HG03442 (cell line): Measurements from ENCODE around the gene CLEC14A.

Source experiments
- ATAC-seq: cut with Tn5 transposase; IDR thresholded peaks from one replicate; pipeline ENCODE4 v1.9.1; 2021; ENCODE audit warnings: mild to moderate bottlenecking, moderate library complexity; ENCODE audit not compliant: unreplicated experiment

Gene CLEC14A

DNA sequence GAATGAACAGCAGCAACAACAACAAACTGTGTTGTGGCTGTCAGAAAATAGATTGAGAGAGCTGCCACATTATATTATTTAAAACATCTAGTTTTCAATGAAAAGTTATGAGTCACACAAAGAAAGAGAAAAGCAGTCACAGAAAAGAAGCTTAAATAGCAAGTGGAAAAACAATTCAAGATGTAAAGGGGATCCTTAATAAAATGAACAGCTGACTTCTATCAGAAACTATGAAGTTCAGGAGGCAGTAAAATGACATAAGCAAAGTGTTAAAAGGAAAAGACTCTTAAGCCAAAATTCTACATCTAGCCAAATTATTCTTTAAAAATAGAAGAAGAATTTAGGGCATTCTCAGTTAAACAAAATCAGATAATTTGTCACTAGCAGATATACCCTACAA lies 5.6 kb downstream of the CLEC14A start:
- ATAC-seq: no peak

DNA sequence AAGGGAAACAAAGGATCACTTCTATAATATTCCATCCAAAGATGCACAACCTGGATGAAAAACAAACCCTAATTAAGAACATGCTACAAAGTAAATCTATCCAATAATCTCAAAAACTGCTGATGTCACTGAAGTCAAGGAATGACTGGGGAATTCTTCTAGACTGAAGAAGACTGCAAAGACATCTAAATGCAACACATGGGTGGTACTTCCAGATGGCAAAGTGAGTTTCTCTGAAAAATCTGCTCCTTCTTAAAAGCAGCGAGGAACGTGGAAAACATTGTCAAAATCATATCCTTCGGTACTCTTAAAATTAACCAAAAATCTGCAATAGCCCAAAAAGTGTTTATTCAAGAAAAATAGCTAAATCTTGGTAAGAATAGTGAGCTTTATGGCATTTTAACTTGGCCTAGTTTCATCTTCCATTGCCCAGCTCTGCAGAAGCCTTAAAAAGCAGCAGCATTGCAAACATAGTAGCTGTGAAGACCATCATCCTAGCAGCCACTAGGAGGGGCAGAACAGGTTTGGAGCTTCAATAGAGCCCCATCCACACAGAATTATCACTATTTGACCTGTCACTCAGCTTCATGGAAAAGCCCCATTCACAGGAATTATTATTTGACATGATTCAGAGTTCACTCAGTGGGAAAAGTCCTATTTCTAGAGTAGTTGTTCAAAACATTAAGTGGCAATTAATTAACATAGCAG lies 7.4 kb downstream of the CLEC14A start:
- ATAC-seq: no peak

DNA sequence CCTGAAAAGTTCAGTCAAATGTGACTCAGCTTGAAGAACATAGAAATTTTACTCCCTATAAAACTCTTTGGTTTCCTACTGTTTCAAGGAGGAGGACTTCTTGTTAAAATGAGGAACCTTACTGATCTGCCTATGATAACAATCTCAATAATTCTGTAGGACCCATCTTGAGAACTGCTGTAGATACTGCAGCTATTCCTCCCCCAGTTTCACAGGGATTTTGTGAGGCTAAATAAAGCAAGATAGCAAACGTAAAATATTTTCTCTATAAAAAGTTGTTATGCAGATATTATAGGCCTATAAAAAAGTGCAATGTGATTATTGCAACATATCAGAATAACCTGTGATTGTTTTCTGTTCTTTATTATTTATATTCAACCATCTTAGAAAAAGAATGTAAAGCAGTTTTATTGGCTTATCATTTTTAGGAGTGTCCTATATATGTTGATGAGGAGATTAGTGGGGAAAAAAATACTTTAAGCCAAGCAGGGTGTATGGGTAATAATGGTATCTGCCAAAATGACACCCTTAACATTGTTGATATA lies 12.1 kb downstream of the CLEC14A start:
- no peak for ATAC-seq

DNA sequence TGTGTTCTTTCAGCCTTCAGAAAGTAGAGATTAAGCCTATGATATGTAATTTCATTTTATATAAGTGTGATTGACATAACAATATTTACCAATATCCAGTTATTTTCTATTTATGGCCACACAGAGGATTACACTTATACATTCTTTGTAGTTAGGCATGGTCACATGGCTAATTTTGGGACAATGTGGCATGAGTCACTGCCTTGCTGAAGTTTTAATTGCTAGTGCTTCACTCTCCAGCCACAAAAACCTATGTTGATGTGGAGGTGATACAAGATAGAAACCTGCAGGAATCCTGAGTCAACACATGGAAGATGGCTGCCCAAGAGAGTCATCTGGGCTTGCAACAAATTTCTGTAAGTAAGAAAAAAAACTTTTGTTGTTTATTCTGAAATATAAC lies 17.0 kb downstream of the CLEC14A start:
- ATAC-seq: no peak

DNA sequence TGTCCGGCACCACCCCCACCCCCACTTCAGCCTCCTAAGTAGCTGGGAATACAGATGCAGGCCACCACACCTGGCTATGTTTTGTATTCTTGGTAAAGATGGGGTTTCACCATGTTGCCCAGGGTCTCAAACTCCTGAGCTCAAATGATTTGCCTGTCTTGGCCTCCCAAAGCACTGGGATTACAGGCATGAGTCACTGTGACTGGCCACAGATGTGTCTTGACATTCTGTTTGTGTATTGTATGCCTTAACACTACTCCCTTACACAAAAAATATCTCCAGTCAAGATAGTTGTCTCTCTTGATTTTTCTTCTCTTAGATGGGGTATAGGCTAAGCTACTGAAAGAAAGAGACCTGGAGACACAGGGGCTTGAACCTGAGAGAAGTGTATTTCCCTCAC lies 17.6 kb downstream of the CLEC14A start:
- no peak for ATAC-seq

DNA sequence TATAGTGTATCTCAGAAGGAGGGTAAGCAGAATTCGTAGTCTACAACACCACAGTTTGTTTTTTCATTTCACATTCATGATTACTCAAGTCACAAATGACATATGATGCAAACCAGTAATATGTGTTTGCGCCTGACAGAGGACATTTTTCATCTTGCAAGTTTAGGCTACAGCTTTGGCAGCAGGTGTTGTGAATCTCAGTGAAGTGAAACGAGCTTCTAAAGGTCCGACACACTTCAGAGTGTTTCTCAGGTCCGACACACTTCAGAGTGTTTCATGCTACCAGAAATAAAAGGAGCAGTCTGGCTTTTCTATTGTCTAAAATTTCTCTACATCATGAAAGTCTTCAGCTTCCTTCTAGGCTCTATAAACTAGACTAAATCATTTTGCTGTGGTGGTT lies 22.7 kb downstream of the CLEC14A start:
- no peak for ATAC-seq

DNA sequence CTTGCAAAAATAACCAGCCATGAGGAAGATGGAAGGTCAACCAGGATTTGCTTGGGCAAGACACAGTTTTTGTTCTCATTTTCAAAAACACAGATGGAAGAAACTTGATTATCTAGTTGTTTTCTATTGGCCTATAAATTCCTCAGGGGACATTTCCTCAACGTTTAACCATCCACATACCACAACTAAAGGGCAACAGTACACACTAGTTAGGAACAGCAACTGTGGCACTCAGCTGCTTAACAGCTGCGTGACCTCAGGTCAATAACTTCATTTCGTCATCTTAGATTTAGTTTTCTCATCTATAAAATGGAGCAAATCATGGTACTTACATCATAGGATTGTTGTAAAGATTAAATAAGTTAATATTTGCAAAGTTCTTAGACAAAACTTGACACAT lies 29.5 kb downstream of the CLEC14A start:
- ATAC-seq: no peak

DNA sequence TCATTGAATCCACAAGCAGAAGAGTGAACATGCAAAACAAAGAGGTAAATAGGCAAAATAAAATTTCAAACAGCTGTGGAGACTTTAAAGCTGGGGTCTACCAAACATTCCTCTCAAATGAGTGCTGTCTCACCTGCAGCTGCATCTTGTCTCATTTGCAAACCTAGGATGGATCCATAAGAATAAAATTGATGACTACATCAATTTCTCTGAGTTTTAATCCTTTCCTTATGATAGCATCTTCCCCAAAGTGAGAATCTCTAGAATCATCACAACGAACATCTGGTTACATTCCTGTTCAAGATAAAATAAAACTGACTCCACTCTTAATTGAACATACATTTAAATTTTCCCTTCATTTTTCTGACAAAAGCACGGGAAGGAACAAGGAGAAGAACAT lies 29.9 kb downstream of the CLEC14A start:
- ATAC-seq: no peak

DNA sequence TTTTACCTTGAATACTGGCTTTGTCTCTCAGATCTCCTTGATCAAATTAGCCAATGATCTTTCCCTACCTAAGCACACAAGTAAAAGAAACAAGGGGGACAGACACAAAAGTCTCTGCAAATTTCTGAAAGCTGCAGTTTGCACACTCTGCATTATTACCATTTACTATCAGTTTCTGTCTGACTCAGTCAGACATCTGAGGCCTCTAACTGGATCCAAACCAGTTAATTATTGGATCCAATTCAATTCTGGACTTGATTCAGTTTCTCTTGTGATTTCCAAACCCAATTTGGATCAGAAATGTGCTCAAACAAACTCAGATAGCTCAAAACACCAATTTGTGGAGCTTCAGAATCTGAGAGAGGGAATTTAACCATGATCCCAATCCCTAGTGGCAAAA lies 31.6 kb downstream of the CLEC14A start:
- no peak for ATAC-seq

DNA sequence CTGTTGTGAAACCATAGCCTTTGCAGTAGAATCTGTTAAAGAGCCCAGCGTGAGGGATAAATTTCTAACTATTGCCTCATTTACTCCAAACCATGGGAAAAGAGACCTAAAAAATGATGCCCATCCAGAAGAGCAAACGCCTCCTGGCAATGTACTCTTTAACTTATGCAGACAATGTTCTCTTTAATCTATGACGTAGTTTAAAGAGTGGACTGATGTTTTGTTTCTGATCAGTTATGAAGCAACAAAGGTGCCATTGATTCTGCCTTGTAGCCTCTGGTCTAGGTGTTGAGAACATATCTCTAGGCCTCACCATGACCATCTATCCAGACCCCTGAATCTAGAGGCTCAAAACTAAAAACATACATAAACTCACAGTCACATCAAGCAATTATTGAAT lies 34.8 kb downstream of the CLEC14A start:
- ATAC-seq: no peak

DNA sequence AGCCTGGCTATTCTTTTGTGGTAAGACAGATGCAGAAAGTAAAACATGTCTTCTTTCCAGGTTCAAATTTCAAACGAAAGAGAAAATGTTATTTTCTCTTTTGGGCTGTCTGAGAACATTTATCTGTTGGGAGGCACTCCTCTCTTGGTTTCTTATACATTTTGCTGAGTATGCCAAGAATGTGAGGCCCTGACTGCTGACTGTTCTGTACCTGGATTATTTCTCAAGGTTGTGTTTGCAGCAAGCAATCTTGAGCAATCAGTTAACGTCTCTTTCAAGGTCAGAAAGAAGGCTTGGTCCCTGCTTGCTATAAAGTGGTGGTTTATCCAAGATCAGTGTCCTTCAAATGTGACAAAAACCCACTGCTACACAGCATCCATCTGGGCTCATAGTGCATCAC lies 38.3 kb downstream of the CLEC14A start:
- no peak for ATAC-seq

DNA sequence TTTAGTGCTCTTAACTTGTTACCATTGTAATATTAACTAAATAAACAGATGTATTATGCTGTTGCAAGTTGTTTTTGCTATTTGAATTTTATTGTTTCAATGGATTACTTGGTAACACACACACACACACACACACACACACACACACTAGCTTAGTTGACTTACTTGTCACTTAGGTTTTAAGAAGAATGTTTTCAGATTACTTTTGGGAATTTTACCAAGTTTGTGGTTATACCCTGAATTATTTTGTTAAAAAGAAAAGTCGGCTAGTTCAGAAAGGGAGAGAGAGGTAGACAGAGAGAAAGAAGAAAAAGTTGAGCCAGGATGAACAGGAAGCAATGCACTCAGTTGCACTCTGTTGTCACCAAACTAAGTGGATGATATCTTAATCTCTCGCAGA lies 42.9 kb downstream of the CLEC14A start:
- no peak for ATAC-seq

DNA sequence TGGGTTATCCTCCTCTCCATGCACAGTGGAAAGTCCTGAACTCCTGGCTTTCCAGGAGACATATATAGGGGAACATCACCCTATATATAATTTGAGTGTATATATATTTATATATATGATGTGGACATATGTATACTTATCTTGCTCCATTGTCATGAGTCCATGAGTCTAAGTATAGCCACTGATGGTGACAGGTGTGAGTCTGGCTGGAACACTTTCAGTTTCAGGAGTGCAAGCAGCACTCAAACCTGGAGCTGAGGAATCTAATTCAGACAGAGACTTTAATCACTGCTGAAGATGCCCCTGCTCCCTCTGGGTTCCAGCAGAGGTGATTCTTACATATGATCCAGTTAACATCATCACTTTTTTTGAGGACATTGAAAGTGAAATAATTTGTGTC lies 43.8 kb downstream of the CLEC14A start:
- no peak for ATAC-seq

DNA sequence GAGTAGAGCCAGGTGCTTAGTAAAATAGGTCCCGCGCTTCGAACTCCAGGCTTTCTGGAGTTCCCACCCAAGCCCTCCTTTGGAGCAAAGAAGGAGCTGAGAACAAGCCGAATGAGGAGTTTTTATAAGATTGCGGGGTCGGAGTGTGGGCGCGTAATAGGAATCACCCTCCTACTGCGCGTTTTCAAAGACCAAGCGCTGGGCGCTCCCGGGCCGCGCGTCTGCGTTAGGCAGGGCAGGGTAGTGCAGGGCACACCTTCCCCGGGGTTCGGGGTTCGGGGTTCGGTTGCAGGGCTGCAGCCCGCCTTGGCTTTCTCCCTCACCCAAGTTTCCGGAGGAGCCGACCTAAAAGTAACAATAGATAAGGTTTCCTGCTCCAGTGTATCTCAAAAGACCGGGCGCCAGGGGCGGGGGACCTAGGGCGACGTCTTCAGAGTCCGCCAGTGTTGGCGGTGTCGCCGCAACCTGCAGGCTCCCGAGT lies 44.6 kb downstream of the CLEC14A start:
- ATAC-seq: no peak

DNA sequence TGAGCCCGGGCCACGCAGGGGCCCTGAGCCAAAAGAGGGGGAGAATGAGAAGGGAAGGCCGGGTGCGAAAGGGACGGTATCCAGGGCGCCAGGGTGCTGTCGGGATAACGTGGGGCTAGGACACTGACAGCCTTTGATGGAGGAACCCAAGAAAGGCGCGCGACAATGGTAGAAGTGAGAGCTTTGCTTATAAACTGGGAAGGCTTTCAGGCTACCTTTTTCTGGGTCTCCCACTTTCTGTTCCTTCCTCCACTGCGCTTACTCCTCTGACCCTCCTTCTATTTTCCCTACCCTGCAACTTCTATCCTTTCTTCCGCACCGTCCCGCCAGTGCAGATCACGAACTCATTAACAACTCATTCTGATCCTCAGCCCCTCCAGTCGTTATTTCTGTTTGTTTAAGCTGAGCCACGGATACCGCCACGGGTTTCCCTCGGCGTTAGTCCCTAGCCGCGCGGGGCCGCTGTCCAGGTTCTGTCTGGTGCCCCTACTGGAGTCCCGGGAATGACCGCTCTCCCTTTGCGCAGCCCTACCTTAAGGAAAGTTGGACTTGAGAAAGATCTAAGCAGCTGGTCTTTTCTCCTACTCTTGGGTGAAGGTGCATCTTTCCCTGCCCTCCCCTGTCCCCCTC lies 45.2 kb downstream of the CLEC14A start:
- no peak for ATAC-seq

DNA sequence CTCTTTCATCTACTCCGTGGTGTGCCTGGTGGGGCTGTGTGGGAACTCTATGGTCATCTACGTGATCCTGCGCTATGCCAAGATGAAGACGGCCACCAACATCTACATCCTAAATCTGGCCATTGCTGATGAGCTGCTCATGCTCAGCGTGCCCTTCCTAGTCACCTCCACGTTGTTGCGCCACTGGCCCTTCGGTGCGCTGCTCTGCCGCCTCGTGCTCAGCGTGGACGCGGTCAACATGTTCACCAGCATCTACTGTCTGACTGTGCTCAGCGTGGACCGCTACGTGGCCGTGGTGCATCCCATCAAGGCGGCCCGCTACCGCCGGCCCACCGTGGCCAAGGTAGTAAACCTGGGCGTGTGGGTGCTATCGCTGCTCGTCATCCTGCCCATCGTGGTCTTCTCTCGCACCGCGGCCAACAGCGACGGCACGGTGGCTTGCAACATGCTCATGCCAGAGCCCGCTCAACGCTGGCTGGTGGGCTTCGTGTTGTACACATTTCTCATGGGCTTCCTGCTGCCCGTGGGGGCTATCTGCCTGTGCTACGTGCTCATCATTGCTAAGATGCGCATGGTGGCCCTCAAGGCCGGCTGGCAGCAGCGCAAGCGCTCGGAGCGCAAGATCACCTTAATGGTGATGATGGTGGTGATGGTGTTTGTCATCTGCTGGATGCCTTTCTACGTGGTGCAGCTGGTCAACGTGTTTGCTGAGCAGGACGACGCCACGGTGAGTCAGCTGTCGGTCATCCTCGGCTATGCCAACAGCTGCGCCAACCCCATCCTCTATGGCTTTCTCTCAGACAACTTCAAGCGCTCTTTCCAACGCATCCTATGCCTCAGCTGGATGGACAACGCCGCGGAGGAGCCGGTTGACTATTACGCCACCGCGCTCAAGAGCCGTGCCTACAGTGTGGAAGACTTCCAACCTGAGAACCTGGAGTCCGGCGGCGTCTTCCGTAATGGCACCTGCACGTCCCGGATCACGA lies 46.0 kb downstream of the CLEC14A start:
- no peak for ATAC-seq

DNA sequence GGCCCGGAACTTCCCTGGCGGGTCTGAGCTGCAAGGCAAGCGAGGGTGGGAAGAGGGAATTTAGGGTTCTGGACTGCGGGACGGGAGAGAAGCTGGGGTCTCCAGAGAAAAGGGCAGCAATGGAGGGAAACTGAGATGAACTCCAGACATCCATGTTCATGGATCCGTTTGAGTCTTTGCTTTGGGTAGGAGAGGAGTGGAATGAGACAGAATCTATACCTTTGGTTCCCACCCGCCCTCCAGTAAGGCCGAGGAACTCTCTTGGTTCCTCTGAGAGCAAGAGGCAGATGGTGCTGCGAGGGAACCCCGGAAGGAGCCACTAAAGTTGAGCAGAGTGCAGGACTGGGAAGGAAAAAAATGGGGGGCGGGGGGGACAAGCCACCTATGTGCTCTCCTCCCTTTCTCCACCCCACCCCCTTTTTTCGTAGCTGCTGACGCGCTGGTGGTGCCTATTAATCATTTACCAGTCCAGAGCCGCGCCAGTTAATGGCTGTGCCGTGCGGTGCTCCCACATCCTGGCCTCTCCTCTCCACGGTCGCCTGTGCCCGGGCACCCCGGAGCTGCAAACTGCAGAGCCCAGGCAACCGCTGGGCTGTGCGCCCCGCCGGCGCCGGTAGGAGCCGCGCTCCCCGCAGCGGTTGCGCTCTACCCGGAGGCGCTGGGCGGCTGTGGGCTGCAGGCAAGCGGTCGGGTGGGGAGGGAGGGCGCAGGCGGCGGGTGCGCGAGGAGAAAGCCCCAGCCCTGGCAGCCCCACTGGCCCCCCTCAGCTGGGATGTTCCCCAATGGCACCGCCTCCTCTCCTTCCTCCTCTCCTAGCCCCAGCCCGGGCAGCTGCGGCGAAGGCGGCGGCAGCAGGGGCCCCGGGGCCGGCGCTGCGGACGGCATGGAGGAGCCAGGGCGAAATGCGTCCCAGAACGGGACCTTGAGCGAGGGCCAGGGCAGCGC lies 47.0 kb downstream of the CLEC14A start:
- ATAC-seq: no peak

DNA sequence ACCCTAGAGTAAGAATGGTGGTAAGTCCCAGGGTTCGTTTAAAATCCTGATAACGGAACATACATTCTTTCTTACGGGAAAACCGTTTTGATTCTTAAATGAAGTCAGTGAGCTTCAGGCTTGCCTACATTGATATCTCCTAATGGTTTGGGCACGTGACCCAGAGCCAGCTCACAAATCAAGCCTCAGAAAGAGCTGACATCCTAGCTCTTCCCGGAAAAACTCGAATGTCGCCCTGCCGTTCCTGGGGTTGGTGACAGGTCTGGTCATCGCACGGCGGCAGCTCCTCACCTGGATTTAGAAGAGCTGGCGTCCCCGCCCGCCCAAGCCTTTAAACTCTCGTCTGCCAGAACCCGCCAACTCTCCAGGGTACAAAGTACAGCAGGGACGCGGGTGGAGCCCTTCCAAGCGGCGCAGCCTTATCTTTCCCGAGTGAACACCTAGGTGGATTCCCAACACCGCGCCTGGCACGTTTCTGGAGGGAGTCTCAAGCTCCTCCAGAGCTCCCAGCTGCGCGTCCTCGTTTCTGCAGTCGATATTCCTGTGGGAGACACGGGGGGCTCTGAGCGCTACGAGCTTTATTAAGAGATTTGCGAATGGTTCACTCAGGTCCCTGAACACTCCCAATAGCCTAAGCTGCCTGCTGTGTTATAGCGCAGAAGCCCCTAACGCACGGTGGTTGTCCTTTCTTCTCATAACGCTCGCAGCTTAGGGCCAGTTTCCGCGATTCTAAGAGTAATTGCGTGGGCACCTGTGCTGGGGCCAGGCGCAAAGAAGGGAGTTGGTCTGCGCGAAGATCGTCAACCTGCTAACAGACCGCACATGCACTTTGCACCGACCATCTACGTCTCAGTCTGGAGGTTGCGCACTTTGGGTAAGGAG lies 47.9 kb downstream of the CLEC14A start, which contains the start of gene SSTR1:
SSTR1 (plus strand) TSS at position 169 of the 882 bp plus-strand sequence. CDS start 1,486 bp downstream, outside the sequence.
- ATAC-seq: no peak

DNA sequence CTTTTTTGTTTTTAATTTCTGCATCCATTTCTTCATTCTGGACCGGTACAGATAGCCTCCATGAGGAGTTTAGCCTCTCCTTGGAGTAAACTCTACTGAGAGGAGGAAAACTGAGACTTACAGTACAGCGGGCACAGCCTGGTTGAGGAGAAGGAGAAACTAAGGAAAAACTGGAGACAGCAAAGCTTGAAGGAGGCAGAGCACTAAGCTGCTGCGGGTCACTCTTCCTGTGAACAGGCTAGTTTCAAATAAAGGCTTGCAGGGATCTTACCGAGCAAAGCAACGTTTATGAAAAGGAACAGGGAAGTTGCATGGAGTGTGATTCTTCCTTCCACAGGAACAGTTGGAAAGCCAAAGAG lies 48.5 kb downstream of the CLEC14A start:
- ATAC-seq: no peak
